Omental fat pad (tissue), 4 donors: ENCODE measurements around the gene SUMF2. TPM values are rescaled to one million over a fixed set of nuclear protein-coding genes. Genes with fewer than 3 reads are reported as not detected.
A peak's percentile ranks its signal among the peaks of the same experiment; 100 is the strongest.
"Not testable (repeated sequence)": the region's sequence is repeated elsewhere in the genome, so short reads cannot be mapped to it uniquely, and the experiment has no call there.

Experiments
- ATAC-seq: fragments of 150-250 bp; one replicate; pipeline ENCODE4 v1.9.1; 2016; ENCODE audit warnings: mild to moderate bottlenecking, moderate library complexity; ENCODE audit not compliant: low FRiP score
- DNase-seq: peaks from one replicate; pipeline ENCODE4 v3.0.0-alpha.2; 2019; ENCODE audit warnings: low spot score
- total RNA-seq, 4 donors: library from RNA; depleted of rRNA; stranded (reverse); fragments of >200 nt; gene quantifications; one replicate each; pipeline ENCODE4 v1.1.0, GENCODE V29; 2016
- TF ChIP-seq, protein P1 (sequence below), 3 donors: fragments of 450-650 bp; IDR thresholded peaks; one replicate each; pipeline ENCODE4 v1.5.1; 2016 to 2017; ENCODE audit warnings: antibody characterized with exemption in 3 of 3, mild to moderate bottlenecking in 3 of 3, moderate library complexity in 2 of 3

SUMF2 gene
- 100 to 1,000 TPM in 3 of 4 donors, 10 to 100 TPM in 1; 87.8 to 136 (median 123) TPM for total RNA-seq

DNA sequence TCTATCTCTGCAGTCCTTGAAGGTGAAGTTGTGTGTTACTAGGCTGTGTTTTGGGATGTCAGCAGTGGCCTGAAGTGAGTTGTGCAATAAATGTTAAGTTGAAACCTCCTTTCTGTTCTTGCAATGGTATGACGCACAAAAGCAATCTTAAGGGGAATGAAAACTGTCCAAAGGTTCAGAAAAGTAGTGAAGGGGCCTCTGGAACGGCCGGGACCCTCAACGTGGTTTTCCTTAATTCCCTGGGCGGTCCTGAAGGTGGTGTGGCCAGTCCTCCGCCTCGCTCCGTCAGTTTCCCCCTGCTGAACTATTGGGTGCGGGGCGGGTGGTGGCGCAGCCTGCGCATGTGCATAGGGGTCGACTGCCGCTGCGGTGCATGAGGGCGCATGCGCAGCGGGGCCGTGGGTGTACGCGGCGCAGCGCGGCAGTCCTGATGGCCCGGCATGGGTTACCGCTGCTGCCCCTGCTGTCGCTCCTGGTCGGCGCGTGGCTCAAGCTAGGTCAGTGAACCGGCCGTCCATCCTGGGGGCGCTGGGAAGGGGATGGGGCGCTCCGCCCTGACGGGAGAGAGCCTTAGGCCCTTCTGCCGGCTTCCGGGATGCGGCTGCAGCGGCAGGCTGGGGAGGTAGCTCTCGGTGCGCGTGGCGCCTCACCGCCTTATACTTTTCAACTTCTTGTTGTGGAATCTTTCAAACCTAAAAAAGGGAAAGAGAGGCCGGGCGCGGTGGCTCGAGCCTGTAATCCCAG, at the start of gene SUMF2:
Gene SUMF2, plus strand, starts transcription at position 405 of the 744 bp plus-strand sequence. Its CDS starts 26 bp downstream, at position 431.
- TF ChIP-seq, protein P1, sequence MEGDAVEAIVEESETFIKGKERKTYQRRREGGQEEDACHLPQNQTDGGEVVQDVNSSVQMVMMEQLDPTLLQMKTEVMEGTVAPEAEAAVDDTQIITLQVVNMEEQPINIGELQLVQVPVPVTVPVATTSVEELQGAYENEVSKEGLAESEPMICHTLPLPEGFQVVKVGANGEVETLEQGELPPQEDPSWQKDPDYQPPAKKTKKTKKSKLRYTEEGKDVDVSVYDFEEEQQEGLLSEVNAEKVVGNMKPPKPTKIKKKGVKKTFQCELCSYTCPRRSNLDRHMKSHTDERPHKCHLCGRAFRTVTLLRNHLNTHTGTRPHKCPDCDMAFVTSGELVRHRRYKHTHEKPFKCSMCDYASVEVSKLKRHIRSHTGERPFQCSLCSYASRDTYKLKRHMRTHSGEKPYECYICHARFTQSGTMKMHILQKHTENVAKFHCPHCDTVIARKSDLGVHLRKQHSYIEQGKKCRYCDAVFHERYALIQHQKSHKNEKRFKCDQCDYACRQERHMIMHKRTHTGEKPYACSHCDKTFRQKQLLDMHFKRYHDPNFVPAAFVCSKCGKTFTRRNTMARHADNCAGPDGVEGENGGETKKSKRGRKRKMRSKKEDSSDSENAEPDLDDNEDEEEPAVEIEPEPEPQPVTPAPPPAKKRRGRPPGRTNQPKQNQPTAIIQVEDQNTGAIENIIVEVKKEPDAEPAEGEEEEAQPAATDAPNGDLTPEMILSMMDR (IDR thresholded peaks at IDR 0.05) = no peak
- ATAC-seq = peak; percentile 99
- peak; percentile 78 for DNase-seq

DNA sequence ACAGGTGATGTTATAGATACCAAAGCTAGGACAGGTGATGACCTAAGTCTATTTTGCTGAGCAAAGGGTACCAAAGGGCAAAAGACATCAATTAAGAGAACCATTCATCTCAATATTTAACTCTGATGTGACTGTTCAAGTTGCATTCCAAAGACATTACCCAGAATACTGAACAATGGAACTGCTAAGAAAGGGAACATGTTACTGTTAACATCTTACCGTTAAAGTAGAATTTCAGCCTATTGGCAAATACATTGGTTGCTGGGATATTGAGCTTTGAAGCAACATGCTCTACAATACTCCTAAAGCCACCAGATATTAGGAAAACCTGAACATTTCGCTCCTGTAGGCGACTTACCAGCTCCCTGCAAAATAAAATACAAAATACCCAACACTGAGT, 47.1 kb upstream of the SUMF2 start:
- not testable (repeated sequence) for ATAC-seq, DNase-seq

DNA sequence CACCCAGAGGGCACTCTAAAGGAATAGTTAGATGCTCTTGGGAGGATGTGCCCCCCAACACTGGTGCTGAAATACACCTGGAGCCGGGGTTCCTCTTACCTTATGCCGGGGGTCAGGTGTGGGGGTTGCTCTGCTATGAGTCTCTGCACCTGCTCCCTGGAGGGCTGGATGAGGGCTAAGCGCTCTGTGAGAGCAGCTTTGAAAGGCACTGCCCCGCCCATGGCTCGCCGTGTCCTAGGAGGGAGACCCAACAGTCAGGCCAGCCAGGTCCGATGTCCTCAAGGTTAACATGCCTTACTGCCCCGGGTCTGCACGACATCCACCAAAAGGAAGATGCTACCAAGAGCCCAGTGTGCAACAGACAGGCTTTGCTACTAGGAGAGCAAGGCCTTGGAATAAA, 44.6 kb upstream of the SUMF2 start:
- DNase-seq (no peak), ATAC-seq (no peak)
- TF ChIP-seq, protein P1 (IDR thresholded peaks at IDR 0.05) = no peak

DNA sequence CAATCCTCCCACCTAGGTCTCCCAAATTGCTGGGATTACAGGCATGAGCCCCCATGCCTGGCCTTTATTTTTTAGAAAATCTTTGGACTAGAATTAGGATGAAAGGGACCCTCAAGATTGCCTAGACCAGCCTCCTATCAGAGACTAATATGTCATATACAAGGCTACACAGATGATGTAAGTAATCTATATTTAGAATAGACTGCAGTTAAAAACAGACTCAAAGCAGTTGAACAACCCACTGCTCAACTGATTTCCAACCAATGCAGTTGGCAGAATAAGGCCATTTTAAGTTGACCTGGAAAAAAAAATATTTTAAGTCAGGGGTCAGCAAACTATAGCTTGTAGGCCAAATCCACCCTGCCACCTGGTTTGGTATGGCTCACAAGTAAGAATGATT, 40.6 kb upstream of the SUMF2 start:
- DNase-seq (no peak), ATAC-seq (no peak)
- TF ChIP-seq, protein P1 (IDR thresholded peaks at IDR 0.05) = no peak

DNA sequence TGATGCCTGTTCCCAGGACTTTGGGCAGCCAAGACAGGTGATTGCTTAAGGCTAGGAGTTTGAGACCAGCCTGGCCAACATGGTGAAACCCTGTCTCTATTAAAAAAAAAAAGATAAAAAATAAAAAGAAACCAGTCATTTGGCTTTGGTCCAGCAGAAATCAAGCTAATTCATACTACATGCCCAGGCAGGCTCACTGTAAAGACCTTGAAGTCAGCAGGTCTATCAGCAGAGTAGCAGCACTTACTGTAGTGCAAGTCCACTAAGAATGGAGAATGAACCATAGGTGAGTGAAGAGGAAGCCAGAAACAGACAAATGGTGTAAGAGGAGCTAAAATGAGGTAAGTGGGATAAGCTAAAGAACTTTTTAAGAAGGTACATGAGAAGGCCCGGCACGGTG, 37.5 kb upstream of the SUMF2 start:
- TF ChIP-seq, protein P1 (IDR thresholded peaks at IDR 0.05) = no peak
- no peak for DNase-seq
- ATAC-seq = no peak

DNA sequence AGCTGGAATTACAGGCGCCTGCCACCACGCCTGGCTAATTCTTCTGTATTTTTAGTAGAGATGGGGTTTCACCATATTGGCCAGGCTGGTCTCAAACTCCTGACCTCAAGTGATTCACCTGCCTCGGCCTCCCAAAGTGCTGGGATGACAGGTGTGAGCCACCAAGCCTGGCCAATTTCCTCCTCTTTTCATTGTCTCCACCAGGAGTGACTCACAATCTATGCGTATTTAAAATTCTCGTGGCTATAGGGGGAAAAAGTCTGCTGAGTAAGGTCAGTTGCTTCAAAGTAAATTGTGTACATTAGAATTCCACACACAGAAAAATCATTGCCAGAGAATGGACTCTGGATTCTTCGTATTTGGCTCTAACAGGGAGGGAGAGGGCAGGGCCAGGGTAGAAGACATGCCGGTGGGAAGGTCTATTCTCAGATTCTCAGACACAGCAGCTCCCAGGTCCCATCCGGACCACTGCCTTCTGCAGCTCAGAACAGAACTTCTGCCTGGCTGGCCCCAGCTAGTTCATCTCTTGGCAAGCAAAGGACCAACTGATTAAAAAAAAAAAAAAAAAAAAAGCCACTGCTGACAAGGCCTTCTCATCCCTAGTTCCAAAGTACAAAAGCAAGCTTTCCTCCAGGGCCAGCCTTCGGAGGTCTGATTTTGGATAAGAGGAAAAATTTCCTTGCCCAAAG, 35.0 kb upstream of the SUMF2 start:
- TF ChIP-seq, protein P1 (IDR thresholded peaks at IDR 0.05) = no peak
- ATAC-seq (no peak), DNase-seq (no peak)

DNA sequence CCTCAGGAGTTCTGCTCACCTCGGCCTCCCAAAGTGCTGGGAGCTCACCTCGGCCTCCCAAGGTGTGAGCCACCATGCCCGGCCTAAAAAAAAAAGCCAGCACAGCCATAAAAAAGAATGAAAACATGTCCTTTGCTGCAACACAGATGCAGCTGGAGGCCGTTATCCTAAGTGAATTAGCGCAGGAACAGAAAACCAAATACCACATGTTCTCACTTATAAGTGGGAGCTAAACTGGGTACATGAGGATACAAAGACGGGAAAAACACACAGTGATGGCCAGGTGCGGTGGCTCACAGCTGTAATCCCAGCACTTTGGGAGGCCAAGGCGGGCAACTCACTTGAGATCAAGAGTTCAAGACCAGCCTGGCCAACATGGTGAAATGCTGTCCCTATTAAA, 33.7 kb upstream of the SUMF2 start:
- DNase-seq (no peak), ATAC-seq (no peak)
- TF ChIP-seq, protein P1 (IDR thresholded peaks at IDR 0.05) = no peak

DNA sequence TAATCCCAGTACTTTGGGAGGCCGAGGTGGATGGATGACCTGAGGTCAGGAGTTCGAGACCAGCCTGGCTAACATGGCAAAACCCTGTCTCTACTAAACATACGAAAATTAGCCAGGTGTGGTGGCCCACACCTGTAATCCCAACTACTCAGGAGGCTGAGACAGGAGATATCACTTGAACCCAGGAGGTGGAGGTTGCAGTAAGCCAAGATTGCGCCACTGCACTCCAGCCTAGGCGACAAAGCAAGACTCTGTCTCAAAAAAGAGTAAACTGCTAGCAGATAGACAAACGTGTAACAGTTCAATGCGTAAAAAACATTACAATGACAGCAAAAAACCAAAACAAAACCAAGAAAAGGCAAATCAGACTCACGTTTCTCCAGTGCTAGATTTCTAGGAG, 32.5 kb upstream of the SUMF2 start:
- ATAC-seq, DNase-seq: not testable (repeated sequence)

DNA sequence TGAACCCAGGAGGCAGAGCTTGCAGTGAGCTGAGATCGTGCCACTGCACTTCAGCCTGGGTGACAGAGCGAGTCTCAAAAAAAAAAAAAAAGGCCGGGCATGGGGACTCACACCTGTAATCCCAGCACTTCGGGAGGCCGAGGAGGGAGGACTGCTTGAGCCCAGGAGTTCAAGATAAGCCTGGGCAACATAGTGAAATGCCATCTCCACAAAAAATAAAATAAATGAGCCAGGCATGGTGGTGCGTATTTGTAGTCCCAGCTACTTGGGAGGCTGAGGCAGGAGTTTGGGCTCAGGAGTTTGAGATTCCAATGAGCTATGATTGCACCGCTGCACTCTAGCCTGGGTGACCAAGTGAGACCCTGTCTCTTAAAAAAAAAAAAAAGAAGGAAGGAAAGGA, 31.5 kb upstream of the SUMF2 start:
- ATAC-seq, DNase-seq: not testable (repeated sequence)
